HG03432 (cell line): ENCODE data around the gene CTNNA2.

Source experiments
- ATAC-seq: cut with Tn5 transposase; IDR thresholded peaks from one replicate; pipeline ENCODE4 v1.9.1; 2021; ENCODE audit warnings: mild to moderate bottlenecking, moderate library complexity; ENCODE audit not compliant: unreplicated experiment

The CTNNA2 gene

DNA sequence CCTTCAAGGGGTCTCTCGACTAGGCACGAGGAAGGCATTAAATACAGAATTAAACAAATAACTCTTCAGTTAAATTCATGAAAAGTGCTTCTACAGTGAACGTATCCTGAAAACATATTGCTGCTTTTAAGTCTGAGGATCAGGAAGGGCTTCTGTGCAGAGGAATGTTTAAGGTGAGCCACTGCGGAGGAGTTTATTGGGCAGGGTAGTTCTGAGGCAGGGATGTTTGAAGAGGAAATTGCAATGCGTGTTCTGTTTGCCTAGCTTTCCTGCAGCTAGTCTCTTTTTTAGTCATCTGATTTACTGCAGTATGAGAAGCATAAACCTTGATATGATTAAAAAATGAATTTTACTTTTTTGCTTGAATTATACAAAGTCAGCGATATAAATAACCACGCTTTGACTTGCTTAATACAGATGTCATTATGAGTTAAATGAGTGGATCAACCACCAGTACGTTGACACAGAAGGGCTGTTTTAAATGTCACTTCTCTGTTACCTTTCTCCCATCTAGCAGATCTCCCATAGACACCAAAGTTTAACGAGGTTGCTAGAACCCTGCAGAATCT is 98.7 kb downstream of the CTNNA2 start:
- ATAC-seq = no peak

- no peak for ATAC-seq
Measured at GRCh38 chr2:79612999-79613398, 100.1 kb downstream of the CTNNA2 start.

GRCh38 chr2:79619442-79619841 is 106.6 kb downstream of the CTNNA2 start:
- ATAC-seq = no peak

DNA sequence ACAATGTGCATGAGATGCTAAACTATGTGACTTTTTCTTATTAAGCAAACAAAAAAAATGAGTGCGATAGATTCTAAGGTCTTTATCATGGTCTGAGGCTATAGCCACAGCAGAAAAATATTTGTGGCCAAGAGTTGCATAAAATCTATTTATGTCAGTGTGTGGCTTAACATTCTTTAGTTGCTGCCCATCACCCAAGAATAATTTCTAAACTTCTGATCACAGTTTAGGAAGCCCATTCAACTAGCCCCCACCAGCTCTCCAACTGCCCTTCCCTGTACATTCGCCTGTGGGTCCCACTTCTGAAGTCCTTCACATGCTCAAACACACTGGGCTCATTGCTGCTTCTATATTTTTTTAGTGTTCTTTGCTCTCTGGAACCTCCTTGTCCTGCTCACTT is 107.1 kb downstream of the CTNNA2 start:
- ATAC-seq = no peak

- ATAC-seq = no peak
Measured at GRCh38 chr2:79620679-79621078, 107.8 kb downstream of the CTNNA2 start.

DNA sequence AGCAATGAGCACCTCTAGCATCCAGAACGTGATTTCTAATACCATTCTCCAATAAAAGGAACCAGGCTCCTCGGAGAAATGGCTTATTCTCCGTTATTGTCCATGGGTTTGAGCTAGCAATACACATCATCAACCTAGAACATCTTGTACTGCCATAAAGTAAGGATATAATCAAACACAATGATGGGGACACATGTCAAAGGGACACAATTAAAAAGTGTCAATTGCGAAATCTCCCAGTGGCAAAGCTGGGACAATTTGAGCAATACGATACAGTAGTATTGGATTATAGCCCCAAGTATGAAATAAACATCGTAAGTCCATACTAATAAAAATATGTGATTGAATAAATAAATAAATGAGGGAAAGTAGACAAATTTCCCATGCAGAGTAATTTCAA is 108.4 kb downstream of the CTNNA2 start:
- no peak for ATAC-seq

DNA sequence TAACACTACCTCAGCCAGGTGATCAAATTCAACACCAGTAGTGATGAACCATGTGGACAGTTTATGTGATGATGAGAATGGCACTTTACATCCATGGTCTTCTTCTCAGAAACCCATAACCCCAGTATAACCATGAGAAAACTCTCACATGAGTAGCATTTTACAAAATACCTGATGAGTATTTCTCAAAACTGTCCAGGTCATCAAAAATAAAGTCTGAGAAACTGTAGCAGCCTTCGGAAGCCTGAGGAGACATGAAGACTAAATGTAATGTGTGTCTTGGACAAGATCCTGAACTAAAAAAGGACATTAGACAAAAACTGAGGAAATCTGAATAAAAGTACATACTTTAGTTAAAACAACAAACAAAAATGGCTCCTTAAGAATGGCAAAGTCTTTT is 108.9 kb downstream of the CTNNA2 start:
- ATAC-seq = no peak

- ATAC-seq = no peak
Measured at GRCh38 chr2:79622508-79622907, 109.7 kb downstream of the CTNNA2 start.

DNA sequence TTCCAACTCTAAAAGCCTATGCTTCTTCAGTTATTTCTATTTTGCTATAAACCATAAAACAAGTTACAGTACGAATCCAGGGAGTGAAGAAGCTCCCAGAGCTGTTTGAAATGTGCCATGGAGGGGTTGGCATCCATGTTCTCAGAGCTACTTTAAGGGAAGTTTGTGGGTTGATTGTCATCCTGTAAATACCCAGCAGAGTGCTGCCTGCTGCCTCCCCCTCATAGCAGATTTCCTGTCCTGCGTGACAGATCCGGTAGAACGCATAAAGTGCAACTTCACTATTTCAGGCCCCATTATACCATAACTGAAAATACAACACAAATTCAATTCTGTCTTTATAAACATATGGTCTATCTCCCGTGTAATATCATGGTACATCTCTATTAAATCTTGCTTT is 114.4 kb downstream of the CTNNA2 start:
- ATAC-seq = no peak

- no peak for ATAC-seq
Measured at GRCh38 chr2:79630060-79630459, 117.2 kb downstream of the CTNNA2 start.

DNA sequence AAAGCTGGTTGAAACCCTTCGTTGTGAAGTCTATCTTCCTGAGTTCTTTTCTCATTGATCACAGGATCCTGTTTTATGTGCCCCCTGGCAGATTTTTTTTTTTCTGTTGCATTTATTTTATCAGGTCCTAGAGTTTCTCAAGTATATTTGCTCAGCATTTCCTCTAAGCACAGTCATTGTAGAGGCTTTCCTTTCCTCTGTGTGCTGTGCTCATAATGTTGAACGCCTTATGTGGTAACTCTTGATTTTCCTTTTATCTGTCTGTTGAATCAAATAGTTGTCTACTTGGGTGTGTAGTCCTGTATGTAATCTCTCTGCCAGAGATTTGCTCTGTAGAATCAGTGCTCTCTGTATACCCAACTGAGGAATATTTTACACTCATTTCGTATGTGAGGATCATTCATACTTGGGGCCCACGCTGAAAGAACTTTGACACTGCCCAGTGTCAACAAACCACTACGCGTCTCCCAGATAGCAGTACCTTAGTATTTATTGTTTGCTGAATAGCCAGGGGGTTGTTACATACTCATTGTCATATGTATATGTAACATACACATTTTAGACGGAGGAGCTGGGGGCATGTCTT is 118.2 kb downstream of the CTNNA2 start:
- no peak for ATAC-seq

- no peak for ATAC-seq
Measured at GRCh38 chr2:79638410-79638809, 125.6 kb downstream of the CTNNA2 start.

DNA sequence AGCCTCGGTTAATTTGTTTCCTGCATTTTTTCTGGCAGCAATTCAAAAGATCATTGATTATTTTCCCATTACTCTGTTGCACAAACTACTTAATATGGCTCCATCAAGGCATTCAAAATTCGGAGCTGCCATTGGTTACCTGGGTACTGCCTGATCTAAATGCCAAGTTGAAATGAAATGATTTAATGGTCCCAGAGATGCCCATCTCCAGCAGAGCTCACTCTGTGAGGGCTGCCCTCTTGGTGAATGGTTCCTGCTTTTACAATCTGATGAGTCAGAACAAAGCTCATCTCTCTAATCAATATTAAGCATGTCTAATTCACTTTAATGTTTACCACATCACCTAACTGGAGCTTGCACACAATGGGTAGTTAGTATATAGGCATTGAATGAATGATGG is 126.1 kb downstream of the CTNNA2 start:
- ATAC-seq = no peak

DNA sequence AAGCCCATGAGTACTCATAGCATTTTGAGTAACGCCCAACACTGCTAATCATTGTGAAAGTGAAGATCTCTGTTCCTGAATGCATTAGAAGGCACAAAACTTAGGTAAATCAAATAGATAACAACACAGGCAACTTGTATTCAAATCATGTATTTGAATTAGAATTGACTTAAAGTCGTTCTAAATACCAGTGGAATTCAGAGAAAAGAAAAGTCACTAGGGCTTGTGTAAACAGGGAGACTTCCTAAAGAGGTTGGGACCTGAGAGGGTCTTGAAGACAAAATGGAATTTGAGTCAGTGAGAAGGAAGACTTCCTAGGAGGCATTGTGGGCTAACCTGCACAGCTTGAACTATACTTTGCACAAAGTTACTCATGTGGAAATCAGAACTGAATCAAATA is 127.2 kb downstream of the CTNNA2 start:
- no peak for ATAC-seq

DNA sequence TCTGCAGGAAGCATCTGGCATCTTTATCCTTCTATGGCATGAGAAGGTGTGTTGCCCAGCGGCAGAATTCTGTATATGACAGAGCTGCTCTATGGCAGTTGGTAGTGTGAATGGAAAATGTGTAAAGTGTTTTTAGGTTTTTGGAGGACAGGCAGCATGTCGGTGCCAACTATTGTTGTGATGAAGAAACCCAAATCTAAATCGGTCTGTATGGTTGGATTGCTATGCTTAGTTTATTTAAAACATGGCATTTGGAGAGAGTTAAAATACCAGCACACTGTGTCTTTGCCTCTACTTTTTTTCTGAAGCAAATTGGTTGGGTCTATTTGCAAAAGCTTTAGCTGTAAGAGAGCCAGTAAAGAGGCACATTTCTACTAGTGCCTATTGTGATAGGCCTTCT is 136.7 kb downstream of the CTNNA2 start:
- ATAC-seq = no peak

DNA sequence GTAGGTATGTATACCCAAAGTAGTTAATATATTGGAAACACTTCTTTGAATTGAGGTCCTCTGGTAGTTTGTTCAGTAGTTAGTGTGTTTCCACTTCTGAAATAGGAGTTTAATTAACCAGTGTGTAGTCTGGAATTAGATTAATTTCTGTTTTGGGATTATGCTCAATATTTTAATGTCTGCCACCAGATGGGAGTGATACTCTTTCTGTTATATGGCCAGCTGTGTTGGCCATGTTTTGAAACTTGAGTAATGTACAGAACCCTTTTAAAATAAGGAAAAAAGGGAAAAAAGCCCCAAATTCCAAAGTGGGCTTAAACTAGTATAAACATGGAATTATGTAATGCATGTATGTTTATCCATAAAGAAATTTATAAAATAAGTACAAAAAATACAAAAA is 147.7 kb downstream of the CTNNA2 start:
- ATAC-seq = no peak

DNA sequence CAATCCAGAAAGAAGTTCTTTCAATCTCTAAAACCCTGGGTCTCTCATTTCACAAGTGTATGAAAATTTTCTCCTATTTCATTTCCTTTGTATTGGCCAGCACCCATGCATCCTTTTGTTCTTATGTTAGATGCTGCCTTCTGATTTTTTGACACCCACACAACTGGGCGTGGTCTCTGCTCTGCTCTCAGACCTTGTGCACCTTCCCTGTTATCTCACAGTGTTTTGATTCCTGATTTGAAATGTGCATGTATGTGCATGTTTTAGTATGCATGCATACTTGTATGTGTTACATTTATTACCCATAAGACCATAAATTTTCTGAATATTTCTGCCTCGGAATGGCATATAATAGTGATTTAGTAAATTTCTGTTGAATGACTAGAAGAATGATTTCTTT is 152.2 kb downstream of the CTNNA2 start:
- ATAC-seq = no peak

DNA sequence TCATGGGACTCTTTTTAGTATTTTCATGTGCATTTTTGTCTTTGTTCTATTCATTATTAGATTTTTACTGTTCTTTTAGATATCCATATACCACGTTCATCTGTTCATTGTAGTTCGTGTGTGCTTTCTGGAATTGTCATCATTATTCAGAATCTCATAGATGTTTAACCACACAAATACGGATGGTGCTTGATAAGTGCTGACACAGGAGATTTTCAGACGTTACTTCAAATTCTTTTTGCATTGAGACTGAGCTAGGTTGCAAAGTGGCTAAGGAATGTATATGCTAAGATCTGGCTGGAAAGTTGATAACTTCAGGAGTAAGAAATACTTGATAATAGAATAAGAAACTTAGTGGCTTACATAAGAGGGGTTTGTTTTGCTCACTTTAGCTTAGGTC is 153.6 kb downstream of the CTNNA2 start:
- ATAC-seq = no peak

GRCh38 chr2:79669714-79670113 is 156.9 kb downstream of the CTNNA2 start:
- no peak for ATAC-seq

GRCh38 chr2:79670198-79670597 is 157.3 kb downstream of the CTNNA2 start:
- ATAC-seq = no peak

DNA sequence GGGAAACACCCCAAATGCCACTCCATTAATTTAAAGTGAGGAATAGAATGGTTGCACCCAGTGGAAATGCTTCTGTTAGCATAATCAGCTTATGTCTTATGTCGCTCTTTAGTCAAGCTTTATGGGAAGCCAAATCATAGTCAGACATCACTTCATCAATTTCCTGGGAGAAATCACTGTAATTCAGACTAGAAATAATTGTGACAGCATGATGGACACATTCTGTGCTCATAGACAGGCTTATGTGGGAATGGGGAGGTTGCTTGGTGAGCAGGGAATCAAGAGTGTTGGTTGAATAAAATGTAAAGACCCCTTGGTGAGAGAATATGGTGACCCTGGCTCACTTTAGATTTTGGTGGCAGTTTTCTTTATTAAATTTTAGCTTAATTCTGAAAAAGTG is 174.0 kb downstream of the CTNNA2 start:
- no peak for ATAC-seq

DNA sequence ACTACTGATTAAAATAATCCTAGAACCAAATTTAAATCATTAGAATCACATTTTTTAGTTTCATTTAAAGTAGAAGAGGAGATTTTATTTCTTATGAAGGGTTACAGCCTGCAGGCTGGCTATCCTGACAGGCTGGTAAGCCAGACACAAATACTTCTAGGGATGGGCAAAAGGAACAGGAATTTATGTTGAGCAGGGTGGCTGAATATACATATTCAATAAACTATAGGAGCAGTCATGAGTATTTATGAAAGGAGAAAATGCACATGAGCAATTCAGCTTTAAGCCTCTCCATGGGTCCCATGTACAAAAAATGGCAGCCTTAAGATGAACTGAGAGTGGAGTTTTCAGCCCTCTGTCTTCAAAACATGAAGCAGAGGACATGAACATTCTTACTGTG is 182.4 kb downstream of the CTNNA2 start:
- ATAC-seq = no peak

- no peak for ATAC-seq
Measured at GRCh38 chr2:79697200-79697599, 184.3 kb downstream of the CTNNA2 start.
